T-helper 2 cell treated with Interferon-gamma antibody and Interleukin-4, amounts not matched to agents 5 μg/mL and 100 μg/mL, for 36 hours (primary cell): ENCODE results near the gene NLRP10.
"Not testable (repeated sequence)": the region's sequence is repeated elsewhere in the genome, so short reads cannot be mapped to it uniquely, and the experiment has no call there.

Experiments used
- DNase-seq: peaks from one replicate; pipeline ENCODE4 v3.0.0; 2021; ENCODE audit warnings: low spot score
- H3K27ac Mint-ChIP-seq: one replicate; pipeline ENCODE4 v1.8.0; 2021; ENCODE audit warnings: mild to moderate bottlenecking, mixed read lengths
- H3K27me3 Mint-ChIP-seq: one replicate; pipeline ENCODE4 v1.8.0; 2021; ENCODE audit warnings: low read depth, mixed read lengths
- H3K36me3 Mint-ChIP-seq: one replicate; pipeline ENCODE4 v1.8.0; 2021; ENCODE audit warnings: low read depth, mixed read lengths
- H3K4me1 Mint-ChIP-seq: one replicate; pipeline ENCODE4 v1.8.0; 2021; ENCODE audit warnings: low read depth, mixed read lengths
- H3K4me3 Mint-ChIP-seq: one replicate; pipeline ENCODE4 v1.8.0; 2022; ENCODE audit warnings: mild to moderate bottlenecking, moderate library complexity, mixed read lengths
- H3K9me3 Mint-ChIP-seq: one replicate; pipeline ENCODE4 v1.8.0; 2021; ENCODE audit warnings: mixed read lengths

NLRP10 gene

GRCh38 chr11:7987560-7987883 is 22.3 kb upstream of the NLRP10 start:
- H3K27me3 Mint-ChIP-seq, H3K9me3 Mint-ChIP-seq, DNase-seq: not testable (repeated sequence)
- H3K36me3 Mint-ChIP-seq, result peaks cover 20% of the 10 kb centered on the region
- H3K27ac Mint-ChIP-seq, result peak overlapping the region; percentile 98
- H3K4me1 Mint-ChIP-seq, result peaks cover 29% of the 10 kb centered on the region
- H3K4me3 Mint-ChIP-seq, result peak overlapping the region; percentile 99

GRCh38 chr11:7986768-7987559 is 21.7 kb upstream of the NLRP10 start, which contains the start of gene EIF3F:
Gene EIF3F, plus strand, starts transcription at chr11:7987337. Its CDS starts 16 bp downstream, at chr11:7987353.
- H3K4me1 Mint-ChIP-seq, result peaks cover 29% of the 10 kb centered on the region
- peak; percentile 91 for DNase-seq
- H3K4me3 Mint-ChIP-seq, result peak within 1 kb of the TSS; percentile 99
- H3K27ac Mint-ChIP-seq, result peak within 1 kb of the TSS; percentile 98
- H3K36me3 Mint-ChIP-seq, result peaks cover 15% of the 10 kb centered on the region
- H3K9me3 Mint-ChIP-seq, result no peaks in the 10 kb centered on the region
- no peaks in the 10 kb centered on the region for H3K27me3 Mint-ChIP-seq

- Mint-ChIP-seq H3K27me3 (no peaks in the 10 kb centered on the region), H3K4me1 (peaks cover 18% of the 10 kb centered on the region), H3K4me3 (no peak overlapping the region), H3K27ac (no peak overlapping the region), H3K36me3 (peaks cover 5% of the 10 kb centered on the region), H3K9me3 (no peaks in the 10 kb centered on the region)
- DNase-seq, result no peak
Measured at GRCh38 chr11:7983832-7984590, 18.8 kb upstream of the NLRP10 start.

DNA sequence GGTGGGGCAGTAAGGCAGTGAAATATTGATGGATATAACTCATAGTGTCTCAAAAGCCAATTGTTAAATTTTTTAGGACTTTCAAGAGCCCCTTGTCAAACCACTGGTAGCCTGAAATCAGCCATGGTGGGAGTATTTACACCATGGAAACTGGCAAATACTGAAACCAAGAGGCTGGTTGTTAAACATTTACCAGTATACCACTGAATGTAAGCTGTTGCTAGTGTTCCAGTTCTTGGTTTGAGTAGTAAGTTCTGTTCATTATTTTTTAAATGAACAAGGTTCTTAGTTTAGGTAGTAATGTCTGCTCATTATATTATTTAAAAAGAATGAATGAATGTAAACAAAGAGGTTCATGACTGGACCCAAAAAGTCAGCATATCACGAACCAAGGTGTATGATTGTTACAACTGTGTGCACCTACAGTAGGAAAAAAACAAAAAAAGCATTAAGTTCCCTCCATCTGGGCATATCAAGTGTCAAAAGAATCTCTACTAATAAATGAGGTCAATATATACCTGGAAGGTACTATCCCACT is 17.4 kb upstream of the NLRP10 start:
- DNase-seq, result no peak
- peaks cover under 1% of the 10 kb centered on the region for H3K36me3 Mint-ChIP-seq
- H3K27ac Mint-ChIP-seq, result no peak overlapping the region
- no peaks in the 10 kb centered on the region for H3K27me3 Mint-ChIP-seq
- no peak overlapping the region for H3K4me3 Mint-ChIP-seq
- H3K4me1 Mint-ChIP-seq, result peaks cover 11% of the 10 kb centered on the region
- no peaks in the 10 kb centered on the region for H3K9me3 Mint-ChIP-seq

GRCh38 chr11:7981619-7982157 is 16.4 kb upstream of the NLRP10 start:
- no peak for DNase-seq
- no peaks in the 10 kb centered on the region for H3K36me3 Mint-ChIP-seq
- H3K27ac Mint-ChIP-seq, result no peak overlapping the region
- no peaks in the 10 kb centered on the region for H3K9me3 Mint-ChIP-seq
- H3K27me3 Mint-ChIP-seq, result no peaks in the 10 kb centered on the region
- peaks cover 9% of the 10 kb centered on the region for H3K4me1 Mint-ChIP-seq
- no peak overlapping the region for H3K4me3 Mint-ChIP-seq

GRCh38 chr11:7977232-7977917 is 12.1 kb upstream of the NLRP10 start:
- no peaks in the 10 kb centered on the region for H3K4me1 Mint-ChIP-seq
- H3K27ac Mint-ChIP-seq, result no peak overlapping the region
- no peak for DNase-seq
- H3K4me3 Mint-ChIP-seq, result no peak overlapping the region
- no peaks in the 10 kb centered on the region for H3K9me3 Mint-ChIP-seq
- H3K27me3 Mint-ChIP-seq, result no peaks in the 10 kb centered on the region
- no peaks in the 10 kb centered on the region for H3K36me3 Mint-ChIP-seq

GRCh38 chr11:7974668-7975067 is 9.4 kb upstream of the NLRP10 start:
- no peak for DNase-seq
- H3K36me3 Mint-ChIP-seq, result no peaks in the 10 kb centered on the region
- no peaks in the 10 kb centered on the region for H3K4me1 Mint-ChIP-seq
- H3K27ac Mint-ChIP-seq, result no peak overlapping the region
- H3K4me3 Mint-ChIP-seq, result no peak overlapping the region
- no peaks in the 10 kb centered on the region for H3K9me3 Mint-ChIP-seq
- H3K27me3 Mint-ChIP-seq, result no peaks in the 10 kb centered on the region

DNA sequence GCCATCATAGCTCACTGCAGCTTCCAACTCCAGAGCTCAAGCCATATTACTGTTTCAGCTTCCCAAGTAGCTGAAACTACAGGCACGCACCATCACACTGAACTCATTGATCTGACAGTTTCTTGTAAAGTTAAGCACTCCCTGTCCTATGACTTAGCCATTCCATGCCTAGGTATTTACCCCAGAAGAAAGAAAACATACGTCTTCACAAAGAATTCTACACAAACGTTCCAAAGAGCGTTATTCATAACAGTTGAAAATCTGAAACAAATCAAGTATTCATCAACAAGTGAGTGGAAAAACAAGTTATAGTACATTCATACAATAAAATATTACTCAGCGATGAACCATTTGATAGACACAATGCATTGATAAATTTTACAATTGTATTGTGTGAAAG is 7.8 kb upstream of the NLRP10 start:
- Mint-ChIP-seq H3K27ac (no peak overlapping the region), H3K36me3 (no peaks in the 10 kb centered on the region), H3K9me3 (no peaks in the 10 kb centered on the region), H3K4me1 (no peaks in the 10 kb centered on the region), H3K27me3 (peaks cover 4% of the 10 kb centered on the region), H3K4me3 (no peak overlapping the region)
- no peak for DNase-seq

GRCh38 chr11:7971846-7972245 is 6.6 kb upstream of the NLRP10 start:
- H3K36me3 Mint-ChIP-seq, result no peaks in the 10 kb centered on the region
- H3K4me1 Mint-ChIP-seq, result no peaks in the 10 kb centered on the region
- H3K9me3 Mint-ChIP-seq, result no peaks in the 10 kb centered on the region
- DNase-seq, result no peak
- H3K27me3 Mint-ChIP-seq, result peaks cover 5% of the 10 kb centered on the region
- H3K4me3 Mint-ChIP-seq, result no peak overlapping the region
- H3K27ac Mint-ChIP-seq, result no peak overlapping the region

GRCh38 chr11:7969756-7970646 is 4.8 kb upstream of the NLRP10 start:
- no peak overlapping the region for H3K4me3 Mint-ChIP-seq
- H3K36me3 Mint-ChIP-seq, result no peaks in the 10 kb centered on the region
- no peaks in the 10 kb centered on the region for H3K9me3 Mint-ChIP-seq
- peaks cover 5% of the 10 kb centered on the region for H3K27me3 Mint-ChIP-seq
- no peak overlapping the region for H3K27ac Mint-ChIP-seq
- no peak for DNase-seq
- H3K4me1 Mint-ChIP-seq, result no peaks in the 10 kb centered on the region

DNA sequence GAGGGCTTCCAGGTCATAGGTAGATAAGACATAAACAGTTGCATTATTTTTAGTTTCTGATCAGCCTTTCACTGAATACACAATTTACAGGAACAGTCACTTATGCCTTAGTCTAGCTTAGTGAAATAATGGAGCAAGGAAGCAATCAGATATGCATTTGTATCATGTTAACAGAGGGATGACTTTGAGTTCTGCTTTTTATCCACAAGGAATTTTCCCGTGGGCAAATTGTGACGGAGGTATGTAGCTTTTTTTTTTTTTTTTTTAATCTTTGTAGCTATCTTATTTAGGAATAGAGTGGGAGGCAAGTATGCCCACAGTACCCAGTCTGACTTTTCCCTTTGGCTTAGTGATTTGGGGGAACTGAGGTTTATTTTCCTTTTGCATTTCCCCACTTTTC is 3.4 kb upstream of the NLRP10 start:
- H3K9me3 Mint-ChIP-seq, result no peaks in the 10 kb centered on the region
- H3K27me3 Mint-ChIP-seq, result peaks cover 5% of the 10 kb centered on the region
- DNase-seq, result no peak
- no peak overlapping the region for H3K4me3 Mint-ChIP-seq
- no peaks in the 10 kb centered on the region for H3K36me3 Mint-ChIP-seq
- H3K4me1 Mint-ChIP-seq, result no peaks in the 10 kb centered on the region
- H3K27ac Mint-ChIP-seq, result no peak overlapping the region

DNA sequence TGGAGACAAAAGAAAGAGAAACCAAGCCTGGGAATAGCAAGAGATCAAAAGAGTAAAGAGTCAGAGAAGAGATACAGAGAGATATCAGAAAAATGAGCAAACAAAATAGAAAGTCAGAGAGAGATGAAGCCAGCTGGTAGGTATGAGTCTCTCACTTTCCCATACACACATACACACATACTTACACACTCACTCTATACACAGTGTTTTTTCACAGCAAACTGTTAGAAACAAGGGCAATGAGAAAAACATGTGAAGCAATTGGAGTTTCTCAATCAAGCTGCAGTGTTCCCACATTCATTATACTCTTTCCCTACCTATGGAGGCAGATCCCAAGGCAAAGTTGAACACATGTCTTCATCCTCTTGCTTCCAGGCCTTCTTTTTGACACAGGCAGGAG is 2.6 kb upstream of the NLRP10 start:
- H3K27ac Mint-ChIP-seq, result no peak overlapping the region
- H3K27me3 Mint-ChIP-seq, result peaks cover 5% of the 10 kb centered on the region
- DNase-seq, result no peak
- no peaks in the 10 kb centered on the region for H3K9me3 Mint-ChIP-seq
- no peaks in the 10 kb centered on the region for H3K36me3 Mint-ChIP-seq
- H3K4me1 Mint-ChIP-seq, result no peaks in the 10 kb centered on the region
- no peak overlapping the region for H3K4me3 Mint-ChIP-seq

GRCh38 chr11:7967097-7967496 is 1.9 kb upstream of the NLRP10 start:
- Mint-ChIP-seq H3K9me3 (no peaks in the 10 kb centered on the region), H3K4me3 (no peak overlapping the region), H3K4me1 (no peaks in the 10 kb centered on the region), H3K27me3 (peaks cover 5% of the 10 kb centered on the region), H3K36me3 (no peaks in the 10 kb centered on the region), H3K27ac (no peak overlapping the region)
- no peak for DNase-seq
